Astrocyte (in vitro differentiated cells and primary cell): ENCODE measurements around the gene IL16. TPM values are rescaled to one million over a fixed set of nuclear protein-coding genes. Genes with fewer than 3 reads are reported as not detected.
A peak's percentile ranks its signal among the peaks of the same experiment; 100 is the strongest.

Source experiments
- DNase-seq: peaks from one replicate; pipeline ENCODE4 v3.0.0-alpha.2; 2010; ENCODE audit warnings: low read depth
- FAIRE-seq: peaks from 2 replicates; lab custom pipeline; 2011; peaks lifted over from hg19 to GRCh38; lab: Jason Lieb, UNC
- H2AFZ ChIP-seq: 2 replicates; pipeline ENCODE4 v1.6.0; 2012; ENCODE audit warnings: low read depth, low read length, inconsistent platforms
- H3K27ac ChIP-seq: 2 replicates; pipeline ENCODE4 v1.5.1; 2011; ENCODE audit warnings: low read depth, low read length, inconsistent platforms
- H3K27me3 ChIP-seq: 2 replicates; pipeline ENCODE4 v1.6.0; 2011; ENCODE audit warnings: low read length, inconsistent platforms; ENCODE audit not compliant: insufficient read depth
- H3K36me3 ChIP-seq: 2 replicates; pipeline ENCODE4 v1.5.1; 2011; ENCODE audit warnings: low read length, inconsistent platforms; ENCODE audit not compliant: insufficient read depth
- H3K4me1 ChIP-seq: 2 replicates; pipeline ENCODE4 v1.5.1; 2011; ENCODE audit warnings: low read length, inconsistent platforms; ENCODE audit not compliant: insufficient read depth
- H3K4me2 ChIP-seq: 2 replicates; pipeline ENCODE4 v1.6.0; 2012; ENCODE audit warnings: low read length, inconsistent platforms
- H3K4me3 ChIP-seq: 2 replicates; pipeline ENCODE4 v1.5.1; 2011; ENCODE audit warnings: low read depth, mild to moderate bottlenecking, low read length, inconsistent platforms; ENCODE audit not compliant: insufficient read depth
- H3K79me2 ChIP-seq: 2 replicates; pipeline ENCODE4 v1.6.0; 2012; ENCODE audit warnings: mild to moderate bottlenecking, low read length, inconsistent platforms; ENCODE audit not compliant: insufficient read depth
- H3K9ac ChIP-seq: 2 replicates; pipeline ENCODE4 v1.6.0; 2012; ENCODE audit warnings: mild to moderate bottlenecking, low read length, inconsistent platforms
- H3K9me3 ChIP-seq: 2 replicates; pipeline ENCODE4 v1.5.1; 2012; ENCODE audit warnings: low read depth, mild to moderate bottlenecking, low read length, inconsistent platforms; ENCODE audit not compliant: insufficient read depth
- H4K20me1 ChIP-seq: 2 replicates; pipeline ENCODE4 v1.6.0; 2012; ENCODE audit warnings: low read length, inconsistent platforms; ENCODE audit not compliant: insufficient read depth
- H3K27ac Mint-ChIP-seq: one replicate; pipeline ENCODE4 v1.8.0; 2021; ENCODE audit warnings: mild to moderate bottlenecking, mixed read lengths; ENCODE audit not compliant: unreplicated experiment
- H3K27me3 Mint-ChIP-seq: one replicate; pipeline ENCODE4 v1.8.0; 2021; ENCODE audit warnings: low read depth, mixed read lengths; ENCODE audit not compliant: unreplicated experiment
- H3K36me3 Mint-ChIP-seq: one replicate; pipeline ENCODE4 v1.8.0; 2021; ENCODE audit warnings: low read depth, mixed read lengths; ENCODE audit not compliant: unreplicated experiment
- H3K4me1 Mint-ChIP-seq: one replicate; pipeline ENCODE4 v1.8.0; 2021; ENCODE audit warnings: low read depth, mixed read lengths; ENCODE audit not compliant: unreplicated experiment
- H3K4me3 Mint-ChIP-seq: one replicate; pipeline ENCODE4 v1.8.0; 2021; ENCODE audit warnings: mild to moderate bottlenecking, moderate library complexity, mixed read lengths; ENCODE audit not compliant: unreplicated experiment
- H3K9me3 Mint-ChIP-seq: one replicate; pipeline ENCODE4 v1.8.0; 2021; ENCODE audit warnings: mild to moderate bottlenecking, mixed read lengths; ENCODE audit not compliant: unreplicated experiment
- EZH2 ChIP-seq: IDR thresholded peaks from 2 replicates; pipeline ENCODE4 v1.6.1; 2012; ENCODE audit warnings: mild to moderate bottlenecking, low read length, inconsistent platforms; ENCODE audit not compliant: insufficient read depth
- total RNA-seq: library from RNA; stranded (reverse); gene quantifications from 2 replicates; pipeline ENCODE4 v1.2.1, GENCODE V29; 2021
- TF ChIP-seq, protein P1 (sequence below): IDR thresholded peaks from 2 replicates; pipeline ENCODE4 v1.5.1; 2011; ENCODE audit warnings: low read depth, mild to moderate bottlenecking, inconsistent platforms, low read length, moderate library complexity; ENCODE audit not compliant: insufficient read depth

IL16 gene
- total RNA-seq, 1 donor from 2014 or later: 0.36 TPM

DNA sequence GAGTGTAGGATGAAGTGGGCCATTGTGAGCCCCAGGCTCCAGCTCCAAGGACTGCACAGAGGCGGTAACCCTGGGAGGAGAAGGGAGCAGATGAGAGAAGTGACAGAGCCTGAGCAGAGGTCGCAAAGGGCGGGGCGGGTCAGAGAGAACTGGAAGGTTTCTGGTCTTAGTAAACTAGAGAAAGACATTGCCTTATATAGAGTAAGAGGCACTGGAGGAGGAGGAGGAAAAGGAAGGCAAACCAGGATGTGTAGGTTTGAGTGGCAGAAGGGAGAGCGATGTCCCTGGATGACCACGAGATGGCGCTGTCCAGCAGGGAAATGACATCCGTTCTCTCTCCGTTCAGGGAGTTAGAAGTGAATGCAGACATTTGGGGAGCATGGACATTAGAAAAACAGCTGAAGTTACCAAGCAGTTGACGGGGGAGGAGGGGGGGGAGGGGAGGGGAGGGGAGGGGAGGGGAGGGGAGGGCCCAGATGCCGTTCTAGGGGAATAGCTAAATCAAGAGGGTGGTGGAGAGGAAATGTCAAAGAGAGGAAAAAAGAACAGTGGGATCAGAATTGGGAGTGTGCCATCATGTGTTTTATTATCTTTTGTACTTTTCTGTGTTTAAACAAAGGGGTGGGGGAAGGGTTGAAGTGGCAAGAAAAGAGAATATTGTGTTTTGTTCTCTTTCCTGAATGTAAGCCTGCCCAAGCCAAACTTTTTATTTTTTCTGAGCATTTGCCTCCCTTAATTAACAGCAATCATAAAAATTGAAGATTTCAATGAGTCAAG is 78.4 kb downstream of the IL16 start:
- H3K27ac ChIP-seq: no peak overlapping the region
- H3K4me1 Mint-ChIP-seq: peaks cover 4% of the 10 kb centered on the region
- H3K27me3 Mint-ChIP-seq: peaks cover 1% of the 10 kb centered on the region
- TF ChIP-seq EZH2: no peak
- TF ChIP-seq, protein P1, sequence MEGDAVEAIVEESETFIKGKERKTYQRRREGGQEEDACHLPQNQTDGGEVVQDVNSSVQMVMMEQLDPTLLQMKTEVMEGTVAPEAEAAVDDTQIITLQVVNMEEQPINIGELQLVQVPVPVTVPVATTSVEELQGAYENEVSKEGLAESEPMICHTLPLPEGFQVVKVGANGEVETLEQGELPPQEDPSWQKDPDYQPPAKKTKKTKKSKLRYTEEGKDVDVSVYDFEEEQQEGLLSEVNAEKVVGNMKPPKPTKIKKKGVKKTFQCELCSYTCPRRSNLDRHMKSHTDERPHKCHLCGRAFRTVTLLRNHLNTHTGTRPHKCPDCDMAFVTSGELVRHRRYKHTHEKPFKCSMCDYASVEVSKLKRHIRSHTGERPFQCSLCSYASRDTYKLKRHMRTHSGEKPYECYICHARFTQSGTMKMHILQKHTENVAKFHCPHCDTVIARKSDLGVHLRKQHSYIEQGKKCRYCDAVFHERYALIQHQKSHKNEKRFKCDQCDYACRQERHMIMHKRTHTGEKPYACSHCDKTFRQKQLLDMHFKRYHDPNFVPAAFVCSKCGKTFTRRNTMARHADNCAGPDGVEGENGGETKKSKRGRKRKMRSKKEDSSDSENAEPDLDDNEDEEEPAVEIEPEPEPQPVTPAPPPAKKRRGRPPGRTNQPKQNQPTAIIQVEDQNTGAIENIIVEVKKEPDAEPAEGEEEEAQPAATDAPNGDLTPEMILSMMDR: peak; percentile 79
- no peaks in the 10 kb centered on the region for H4K20me1 ChIP-seq
- H3K4me2 ChIP-seq: no peak overlapping the region
- no peak overlapping the region for H3K4me3 Mint-ChIP-seq
- no peak overlapping the region for H3K4me3 ChIP-seq
- FAIRE-seq: peak; percentile 66
- no peaks in the 10 kb centered on the region for H3K9me3 ChIP-seq
- H3K36me3 ChIP-seq: no peaks in the 10 kb centered on the region
- no peak overlapping the region for H2AFZ ChIP-seq
- H3K9me3 Mint-ChIP-seq: peaks cover 5% of the 10 kb centered on the region
- H3K9ac ChIP-seq: no peak overlapping the region
- H3K27ac Mint-ChIP-seq: no peak overlapping the region
- no peaks in the 10 kb centered on the region for H3K79me2 ChIP-seq
- peaks cover 2% of the 10 kb centered on the region for H3K36me3 Mint-ChIP-seq
- H3K4me1 ChIP-seq: peaks cover 9% of the 10 kb centered on the region
- peak; percentile 63 for DNase-seq
- peaks cover 35% of the 10 kb centered on the region for H3K27me3 ChIP-seq

DNA sequence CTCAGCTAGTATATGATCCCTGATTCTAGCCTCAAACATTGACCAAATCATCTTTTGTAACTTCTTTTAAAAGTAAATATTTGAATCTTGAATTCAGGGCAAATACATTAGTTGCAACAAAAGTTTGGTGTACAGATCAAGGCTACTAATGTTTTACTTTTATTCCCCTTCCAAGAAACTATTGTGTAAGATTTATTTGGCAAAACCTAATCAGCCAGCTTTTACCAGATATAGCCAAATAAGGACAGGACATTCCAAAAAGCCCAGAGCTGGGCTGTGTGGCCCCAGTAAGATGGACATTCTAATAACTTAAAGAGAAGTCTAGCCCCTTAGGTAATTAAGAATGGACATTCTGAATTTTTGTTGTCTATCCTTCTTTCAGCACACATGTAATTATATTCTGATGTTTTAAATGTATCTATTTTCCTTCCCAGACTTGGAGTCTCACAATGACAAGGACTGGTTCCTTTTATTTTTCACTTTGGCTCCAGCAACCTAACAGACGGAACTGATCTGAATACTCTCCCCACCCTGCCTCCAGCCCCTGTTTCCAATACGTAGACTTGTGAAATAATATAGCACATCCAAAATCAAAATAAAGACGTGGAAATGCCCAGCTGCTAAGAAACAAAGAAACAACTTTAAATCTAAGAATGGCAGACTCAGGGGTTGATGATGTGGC is 79.2 kb downstream of the IL16 start:
- Histone ChIP-seq H3K79me2 (no peaks in the 10 kb centered on the region), H4K20me1 (no peaks in the 10 kb centered on the region), H3K9me3 (no peaks in the 10 kb centered on the region), H3K36me3 (no peaks in the 10 kb centered on the region), H3K4me2 (no peak overlapping the region), H3K9ac (no peak overlapping the region), H3K4me3 (no peak overlapping the region), H3K4me1 (peaks cover 3% of the 10 kb centered on the region), H2AFZ (no peak overlapping the region), H3K27ac (no peak overlapping the region), H3K27me3 (peaks cover 42% of the 10 kb centered on the region)
- H3K4me1 Mint-ChIP-seq: peaks cover 4% of the 10 kb centered on the region
- FAIRE-seq (no peak), DNase-seq (no peak)
- H3K27me3 Mint-ChIP-seq: peaks cover 1% of the 10 kb centered on the region
- H3K9me3 Mint-ChIP-seq: peaks cover 5% of the 10 kb centered on the region
- TF ChIP-seq EZH2: no peak
- TF ChIP-seq, protein P1: no peak
- H3K27ac Mint-ChIP-seq: no peak overlapping the region
- peaks cover 2% of the 10 kb centered on the region for H3K36me3 Mint-ChIP-seq
- H3K4me3 Mint-ChIP-seq: no peak overlapping the region
